B cell (primary cell): ENCODE results near the gene FTL.

Experiments
- EZH2 ChIP-seq: IDR thresholded peaks from 2 replicates; pipeline ENCODE4 v1.6.1; 2012; ENCODE audit warnings: borderline replicate concordance, low read depth, mild to moderate bottlenecking, moderate library complexity, low read length; ENCODE audit not compliant: insufficient read depth, poor library complexity, severe bottlenecking
- TF ChIP-seq, protein P1 (sequence below): fragments of 200-600 bp; IDR thresholded peaks from one replicate; pipeline ENCODE4 v1.8.0; 2022; ENCODE audit warnings: antibody characterized with exemption, mild to moderate bottlenecking

DNA sequence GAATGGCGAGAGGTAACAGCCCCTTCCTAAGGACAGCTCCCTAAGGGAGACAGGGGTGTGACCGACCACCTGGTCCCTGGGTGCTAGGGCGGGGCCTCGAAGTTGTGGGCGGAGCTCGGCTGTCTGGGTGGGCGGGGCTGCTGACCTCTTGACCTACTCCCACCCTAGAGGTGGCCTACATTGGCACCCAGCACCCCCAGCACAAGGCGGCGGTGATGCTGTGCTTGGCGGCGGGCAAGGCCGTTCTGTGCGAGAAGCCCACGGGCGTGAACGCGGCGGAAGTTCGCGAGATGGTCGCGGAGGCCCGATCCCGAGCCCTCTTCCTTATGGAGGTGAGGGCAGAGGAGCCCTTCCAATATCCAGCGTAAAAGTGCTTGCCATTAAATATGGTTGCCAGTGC lies 29.2 kb upstream of the FTL start:
- TF ChIP-seq, protein P1, sequence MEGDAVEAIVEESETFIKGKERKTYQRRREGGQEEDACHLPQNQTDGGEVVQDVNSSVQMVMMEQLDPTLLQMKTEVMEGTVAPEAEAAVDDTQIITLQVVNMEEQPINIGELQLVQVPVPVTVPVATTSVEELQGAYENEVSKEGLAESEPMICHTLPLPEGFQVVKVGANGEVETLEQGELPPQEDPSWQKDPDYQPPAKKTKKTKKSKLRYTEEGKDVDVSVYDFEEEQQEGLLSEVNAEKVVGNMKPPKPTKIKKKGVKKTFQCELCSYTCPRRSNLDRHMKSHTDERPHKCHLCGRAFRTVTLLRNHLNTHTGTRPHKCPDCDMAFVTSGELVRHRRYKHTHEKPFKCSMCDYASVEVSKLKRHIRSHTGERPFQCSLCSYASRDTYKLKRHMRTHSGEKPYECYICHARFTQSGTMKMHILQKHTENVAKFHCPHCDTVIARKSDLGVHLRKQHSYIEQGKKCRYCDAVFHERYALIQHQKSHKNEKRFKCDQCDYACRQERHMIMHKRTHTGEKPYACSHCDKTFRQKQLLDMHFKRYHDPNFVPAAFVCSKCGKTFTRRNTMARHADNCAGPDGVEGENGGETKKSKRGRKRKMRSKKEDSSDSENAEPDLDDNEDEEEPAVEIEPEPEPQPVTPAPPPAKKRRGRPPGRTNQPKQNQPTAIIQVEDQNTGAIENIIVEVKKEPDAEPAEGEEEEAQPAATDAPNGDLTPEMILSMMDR = no peak
- TF ChIP-seq EZH2 = no peak
